C4-2B (cell line): ENCODE results near the gene PLA2G15.

Experiments
- H3K27ac ChIP-seq: fragments of 450-650 bp; 2 replicates; pipeline ENCODE4 v1.5.1; 2017
- CTCF ChIP-seq: fragments of 450-650 bp; conservative IDR thresholded peaks from 2 replicates; pipeline ENCODE4 v1.5.1; 2017; ENCODE audit warnings: mild to moderate bottlenecking
- ZFX ChIP-seq: fragments of 450-650 bp; IDR thresholded peaks from 2 replicates; pipeline ENCODE4 v1.6.1; 2017

PLA2G15 gene

GRCh38 chr16:68296693-68297092 is 51.5 kb downstream of the PLA2G15 start:
- H3K27ac ChIP-seq = no peak overlapping the region

GRCh38 chr16:68297908-68298307 is 52.7 kb downstream of the PLA2G15 start:
- TF ChIP-seq ZFX (no peak), CTCF (no peak)
- H3K27ac ChIP-seq = no peak overlapping the region

More at GRCh38 chr16:68296693-68297092, 51.5 kb downstream of the PLA2G15 start:
- no peak for TF ChIP-seq ZFX
- no peak for TF ChIP-seq CTCF

GRCh38 chr16:68298312-68298711 is 53.1 kb downstream of the PLA2G15 start:
- no peak for TF ChIP-seq CTCF
- no peak for TF ChIP-seq ZFX
- no peak overlapping the region for H3K27ac ChIP-seq

GRCh38 chr16:68298907-68299561 is 53.9 kb downstream of the PLA2G15 start:
- no peak overlapping the region for H3K27ac ChIP-seq
- no peak for TF ChIP-seq ZFX
- no peak for TF ChIP-seq CTCF

- H3K27ac ChIP-seq = no peak overlapping the region
- no peak for TF ChIP-seq CTCF
Measured at GRCh38 chr16:68299571-68300453, 54.6 kb downstream of the PLA2G15 start.

- no peak overlapping the region for H3K27ac ChIP-seq
- no peak for TF ChIP-seq CTCF
- TF ChIP-seq ZFX = no peak
Measured at GRCh38 chr16:68300734-68301459, 55.7 kb downstream of the PLA2G15 start.

GRCh38 chr16:68306633-68307032 is 61.5 kb downstream of the PLA2G15 start:
- no peak overlapping the region for H3K27ac ChIP-seq
- TF ChIP-seq CTCF (no peak), ZFX (no peak)
